A673 (cell line): ENCODE measurements around the gene HOXA4.

Experiments used
- CTCF ChIP-seq: fragments of 300-800, 200-600 bp; sonication (generic); conservative IDR thresholded peaks from 2 replicates; pipeline ENCODE4 v1.5.1; 2017; ENCODE audit warnings: low read depth, mild to moderate bottlenecking, antibody characterized with exemption, low read length, moderate library complexity, mixed read lengths
- EZH2 ChIP-seq: fragments of 200-600 bp; sonication (generic); IDR thresholded peaks from 2 replicates; pipeline ENCODE4 v1.6.1; 2017; ENCODE audit warnings: borderline replicate concordance, low read depth, mild to moderate bottlenecking, mixed read lengths, antibody characterized with exemption, low read length; ENCODE audit not compliant: poor library complexity, severe bottlenecking

GRCh38 chr7:27179030-27179429, 48.5 kb upstream of the HOXA4 start:
- TF ChIP-seq CTCF (no peak), EZH2 (no peak)
